ENCODE data around the gene VWA5B2.

The VWA5B2 gene

GRCh38 chr3:184230081-184230602 lies 757 bp downstream of the VWA5B2 start:
- peak overlapping the region; percentile 97 to 100 (median 100) for H3K4me2 ChIP-seq
- no peaks in the 10 kb centered on the region for H3K9me3 ChIP-seq (replicated peaks in 1 of 11)
- no peaks in the 10 kb centered on the region for H3K36me3 ChIP-seq
- TF ChIP-seq Cebpa-rat (IDR thresholded peaks at IDR 0.05), result no peak
- peaks cover 24 to 65% (median 48%) of the 10 kb centered on the region in 10 experiments for H3K4me1 ChIP-seq
- peak overlapping the region; percentile 10 to 74 (median 44); a peak in 15 of 22 replicates for H3K9ac ChIP-seq
- H3K4me3 ChIP-seq, result peak overlapping the region; percentile 58 to 75 (median 68)
- peaks cover 47 to 56% (median 53%) of the 10 kb centered on the region in 11 experiments for H3K27me3 ChIP-seq
- peak overlapping the region in 1 of 11 experiments; percentile 61; a peak in 1 of 22 replicates for H3K27ac ChIP-seq
- peaks cover 0 to 62% (median 26%) of the 10 kb centered on the region in 11 experiments; a peak in 19 of 22 replicates for H4K20me1 ChIP-seq

GRCh38 chr3:184230603-184231528 lies 1.5 kb downstream of the VWA5B2 start:
- peak overlapping the region; percentile 97 to 100 (median 100) for H3K4me2 ChIP-seq
- H3K9me3 ChIP-seq (replicated peaks in 1 of 11), result no peaks in the 10 kb centered on the region
- peaks cover 25 to 73% (median 56%) of the 10 kb centered on the region in 10 experiments for H3K4me1 ChIP-seq
- H4K20me1 ChIP-seq, result peaks cover 0 to 62% (median 26%) of the 10 kb centered on the region in 11 experiments; a peak in 19 of 22 replicates
- no peaks in the 10 kb centered on the region for H3K36me3 ChIP-seq
- H3K27me3 ChIP-seq, result peaks cover 47 to 56% (median 53%) of the 10 kb centered on the region in 11 experiments
- peak overlapping the region; percentile 58 to 75 (median 68) for H3K4me3 ChIP-seq
- no peak for TF ChIP-seq Cebpa-rat (IDR thresholded peaks at IDR 0.05)
- H3K27ac ChIP-seq, result no peak overlapping the region
- H3K9ac ChIP-seq, result peak overlapping the region in 7 of 11 experiments; percentile 39 to 74 (median 57); a peak in 9 of 22 replicates

GRCh38 chr3:184231671-184232070 lies 2.3 kb downstream of the VWA5B2 start:
- no peaks in the 10 kb centered on the region for H3K36me3 ChIP-seq
- H3K4me1 ChIP-seq, result peaks cover 34 to 81% (median 64%) of the 10 kb centered on the region in 10 experiments
- peaks cover 47 to 56% (median 53%) of the 10 kb centered on the region in 11 experiments for H3K27me3 ChIP-seq
- peaks cover 0 to 64% (median 30%) of the 10 kb centered on the region in 11 experiments; a peak in 19 of 22 replicates for H4K20me1 ChIP-seq
- H3K9me3 ChIP-seq (replicated peaks in 1 of 11), result no peaks in the 10 kb centered on the region
- TF ChIP-seq Cebpa-rat (IDR thresholded peaks at IDR 0.05), result no peak
- no peak overlapping the region for H3K27ac ChIP-seq
- no peak overlapping the region for H3K9ac ChIP-seq
- peak overlapping the region in 4 of 11 experiments; percentile 98 to 100 (median 100); a peak in 5 of 22 replicates for H3K4me2 ChIP-seq
- H3K4me3 ChIP-seq, result no peak overlapping the region

DNA sequence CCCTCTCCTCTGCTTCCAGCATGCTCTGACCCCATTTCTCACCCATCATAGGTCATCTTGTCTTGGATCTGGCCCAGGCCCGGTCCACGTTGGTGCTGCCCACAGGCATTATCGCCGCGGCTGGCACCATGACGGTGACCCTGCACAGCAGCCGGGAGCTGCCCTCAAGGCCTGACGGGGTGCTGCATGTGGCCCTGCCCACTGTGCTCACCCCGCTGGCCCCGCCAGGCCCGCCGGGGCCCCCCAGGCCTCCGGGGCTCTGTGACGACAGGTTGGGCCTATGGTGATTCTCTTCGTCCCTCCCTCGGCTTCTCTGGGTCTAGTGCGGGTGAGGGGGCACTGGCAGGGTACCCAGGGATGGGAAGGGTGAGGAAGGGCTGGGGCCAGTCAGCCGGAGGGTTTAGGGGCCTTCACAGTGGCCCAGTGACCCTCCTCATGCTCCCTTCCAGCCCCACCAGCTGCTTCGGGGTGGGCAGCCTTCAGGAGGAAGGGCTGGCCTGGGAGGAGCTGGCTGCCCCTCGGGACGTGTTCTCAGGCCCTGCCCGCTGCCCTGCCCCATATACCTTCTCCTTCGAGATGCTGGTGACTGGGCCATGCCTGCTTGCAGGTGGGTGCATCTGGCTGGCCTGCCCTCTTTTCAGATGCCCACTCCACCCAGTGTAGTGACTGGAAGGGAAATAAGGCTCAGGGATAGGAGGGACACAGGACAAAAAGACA lies 3.9 kb downstream of the VWA5B2 start:
- H3K9me3 ChIP-seq (replicated peaks in 1 of 11), result no peaks in the 10 kb centered on the region
- peaks cover 50 to 97% (median 80%) of the 10 kb centered on the region in 10 experiments for H3K4me1 ChIP-seq
- peak overlapping the region in 9 of 11 experiments; percentile 64 to 98 (median 93); a peak in 17 of 22 replicates for H3K4me2 ChIP-seq
- peaks cover 0 to 72% (median 41%) of the 10 kb centered on the region in 11 experiments; a peak in 19 of 22 replicates for H4K20me1 ChIP-seq
- H3K4me3 ChIP-seq, result no peak overlapping the region
- no peak overlapping the region for H3K27ac ChIP-seq
- H3K27me3 ChIP-seq, result peaks cover 41 to 47% (median 45%) of the 10 kb centered on the region in 11 experiments
- no peaks in the 10 kb centered on the region for H3K36me3 ChIP-seq
- H3K9ac ChIP-seq, result peak overlapping the region in 2 of 11 experiments; percentile 9 to 16; a peak in 2 of 22 replicates
- TF ChIP-seq Cebpa-rat (IDR thresholded peaks at IDR 0.05), result no peak

- Histone ChIP-seq H3K4me3 (peak overlapping the region in 1 of 10 experiments; percentile 7; a peak in 2 of 20 replicates), H3K9ac (peak overlapping the region in 3 of 11 experiments; percentile 37 to 40 (median 37); a peak in 4 of 22 replicates), H3K4me1 (peaks cover 55 to 95% (median 82%) of the 10 kb centered on the region in 10 experiments), H4K20me1 (peaks cover 0 to 76% (median 41%) of the 10 kb centered on the region in 11 experiments; a peak in 19 of 22 replicates), H3K36me3 (no peaks in the 10 kb centered on the region), H3K27ac (peak overlapping the region in 2 of 11 experiments; percentile 35 to 62; a peak in 2 of 22 replicates), H3K4me2 (peak overlapping the region; percentile 40 to 98 (median 90)), H3K27me3 (peaks cover 32 to 38% (median 36%) of the 10 kb centered on the region in 11 experiments), H3K9me3 (replicated peaks in 1 of 11) (no peaks in the 10 kb centered on the region)
- TF ChIP-seq Cebpa-rat (IDR thresholded peaks at IDR 0.05), result no peak
Observed at GRCh38 chr3:184234224-184234623, 4.8 kb downstream of the VWA5B2 start.

DNA sequence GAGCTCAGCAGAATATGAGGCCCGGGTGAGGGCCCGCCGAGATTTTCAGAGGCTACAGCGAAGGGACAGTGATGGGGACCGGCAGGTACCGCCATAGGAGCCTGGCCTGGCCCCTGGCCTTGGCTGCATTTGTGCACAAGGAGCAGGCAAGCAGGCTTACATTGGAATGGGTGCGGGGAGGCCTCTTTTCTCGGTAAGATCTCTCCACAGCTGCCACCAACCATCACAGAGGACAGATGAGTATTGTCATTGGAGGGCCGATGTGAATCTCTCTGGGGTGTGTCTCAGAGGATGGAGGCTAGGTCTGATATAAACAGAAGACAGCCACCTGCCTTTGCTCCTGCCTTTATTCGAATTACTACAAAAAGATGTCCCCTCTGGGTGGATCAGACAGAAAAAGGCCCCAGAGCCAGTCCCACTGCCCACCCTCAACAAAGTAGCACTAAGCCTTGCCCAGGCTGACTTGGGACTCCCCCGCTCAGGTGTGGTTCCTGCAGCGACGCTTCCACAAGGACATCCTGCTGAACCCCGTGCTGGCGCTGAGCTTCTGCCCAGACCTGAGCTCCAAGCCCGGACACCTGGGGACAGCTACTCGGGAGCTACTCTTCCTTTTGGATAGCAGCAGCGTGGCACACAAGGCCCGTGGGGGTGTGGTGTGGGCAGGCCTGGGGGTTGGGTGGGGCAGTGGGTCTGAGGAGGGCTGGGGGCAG lies 5.4 kb downstream of the VWA5B2 start:
- H3K27me3 ChIP-seq, result peaks cover 25 to 32% (median 30%) of the 10 kb centered on the region in 11 experiments
- no peak for TF ChIP-seq Cebpa-rat (IDR thresholded peaks at IDR 0.05)
- peak overlapping the region; percentile 40 to 98 (median 90); a peak in 21 of 22 replicates for H3K4me2 ChIP-seq
- H3K9me3 ChIP-seq (replicated peaks in 1 of 11), result no peaks in the 10 kb centered on the region
- peaks cover 51 to 91% (median 78%) of the 10 kb centered on the region in 10 experiments for H3K4me1 ChIP-seq
- H3K9ac ChIP-seq, result peak overlapping the region in 4 of 11 experiments; percentile 37 to 51 (median 38); a peak in 6 of 22 replicates
- H3K4me3 ChIP-seq, result peak overlapping the region in 1 of 10 experiments; percentile 7; a peak in 2 of 20 replicates
- H3K27ac ChIP-seq, result peak overlapping the region in 2 of 11 experiments; percentile 35 to 62; a peak in 4 of 22 replicates
- peaks cover 0 to 78% (median 44%) of the 10 kb centered on the region in 11 experiments; a peak in 19 of 22 replicates for H4K20me1 ChIP-seq
- H3K36me3 ChIP-seq, result no peaks in the 10 kb centered on the region

GRCh38 chr3:184235381-184236032 lies 6.1 kb downstream of the VWA5B2 start:
- Histone ChIP-seq H3K9ac (peak overlapping the region in 5 of 11 experiments; percentile 27 to 61 (median 55); a peak in 7 of 22 replicates), H3K4me2 (peak overlapping the region; percentile 57 to 98 (median 90); a peak in 21 of 22 replicates), H3K9me3 (replicated peaks in 1 of 11) (no peaks in the 10 kb centered on the region), H3K36me3 (no peaks in the 10 kb centered on the region), H3K4me1 (peaks cover 44 to 84% (median 71%) of the 10 kb centered on the region in 10 experiments), H3K27me3 (peaks cover 19 to 25% (median 23%) of the 10 kb centered on the region in 11 experiments), H4K20me1 (peaks cover 0 to 78% (median 44%) of the 10 kb centered on the region in 11 experiments; a peak in 19 of 22 replicates), H3K27ac (peak overlapping the region in 5 of 11 experiments; percentile 35 to 67 (median 58); a peak in 11 of 22 replicates), H3K4me3 (no peak overlapping the region)
- TF ChIP-seq Cebpa-rat (IDR thresholded peaks at IDR 0.05), result no peak

Measured in BLaER1 treated with 17β-estradiol and CSF1 and Interleukin-3, amounts not matched to agents 10 nM and 100 nM (cell line).